GM18861 (cell line): ENCODE measurements around the gene CALN1.

Source experiments
- ATAC-seq: cut with Tn5 transposase; IDR thresholded peaks from one replicate; pipeline ENCODE4 v1.9.1; 2021; ENCODE audit not compliant: unreplicated experiment

Gene CALN1

GRCh38 chr7:72048420-72048819 lies 363.7 kb downstream of the CALN1 start:
- no peak for ATAC-seq

GRCh38 chr7:72042855-72043254 lies 369.3 kb downstream of the CALN1 start:
- ATAC-seq = no peak

- no peak for ATAC-seq
Observed at GRCh38 chr7:72040641-72041040, 371.5 kb downstream of the CALN1 start.

GRCh38 chr7:72039460-72039859 lies 372.7 kb downstream of the CALN1 start:
- ATAC-seq = no peak

GRCh38 chr7:72038022-72038732 lies 374.0 kb downstream of the CALN1 start:
- ATAC-seq = no peak

GRCh38 chr7:72037516-72037915 lies 374.6 kb downstream of the CALN1 start:
- no peak for ATAC-seq

- no peak for ATAC-seq
Observed at GRCh38 chr7:72035266-72035665, 376.9 kb downstream of the CALN1 start.

- no peak for ATAC-seq
Observed at GRCh38 chr7:72032934-72033333, 379.2 kb downstream of the CALN1 start.

- ATAC-seq = no peak
Observed at GRCh38 chr7:72030994-72031667, 381.0 kb downstream of the CALN1 start.

GRCh38 chr7:72028267-72028666 lies 383.9 kb downstream of the CALN1 start:
- ATAC-seq = no peak

- ATAC-seq = no peak
Observed at GRCh38 chr7:72025381-72025960, 386.7 kb downstream of the CALN1 start.

- no peak for ATAC-seq
Observed at GRCh38 chr7:72023926-72024325, 388.2 kb downstream of the CALN1 start.

- ATAC-seq = no peak
Observed at GRCh38 chr7:72021716-72022115, 390.4 kb downstream of the CALN1 start.

- no peak for ATAC-seq
Observed at GRCh38 chr7:72020311-72020710, 391.8 kb downstream of the CALN1 start.

GRCh38 chr7:72019436-72019835 lies 392.7 kb downstream of the CALN1 start:
- ATAC-seq = no peak

- no peak for ATAC-seq
Observed at GRCh38 chr7:72017756-72018155, 394.4 kb downstream of the CALN1 start.

GRCh38 chr7:72016574-72016973 lies 395.6 kb downstream of the CALN1 start:
- no peak for ATAC-seq

GRCh38 chr7:72015136-72015535 lies 397.0 kb downstream of the CALN1 start:
- ATAC-seq = no peak

GRCh38 chr7:72007018-72007417 lies 405.1 kb downstream of the CALN1 start:
- ATAC-seq = no peak

- ATAC-seq = no peak
Observed at GRCh38 chr7:72003236-72003635, 408.9 kb downstream of the CALN1 start.

- ATAC-seq = no peak
Observed at GRCh38 chr7:71996141-71996540, 416.0 kb downstream of the CALN1 start.

GRCh38 chr7:71995111-71995510 lies 417.0 kb downstream of the CALN1 start:
- no peak for ATAC-seq
